ENCODE data around the gene POLR3A.

POLR3A gene

GRCh38 chr10:77943121-77943901 lies 86.0 kb downstream of the POLR3A start:
- no peak for DNase-seq (ENCODE audit: low spot score)

- DNase-seq (ENCODE audit: low spot score) = no peak
Observed at GRCh38 chr10:77941790-77942189, 87.5 kb downstream of the POLR3A start.

- no peak for DNase-seq (ENCODE audit: low spot score)
Observed at GRCh38 chr10:77940627-77941026, 88.7 kb downstream of the POLR3A start.

GRCh38 chr10:77940225-77940624 lies 89.1 kb downstream of the POLR3A start:
- DNase-seq (ENCODE audit: low spot score) = no peak

- no peak for DNase-seq (ENCODE audit: low spot score)
Observed at GRCh38 chr10:77939561-77940001, 89.7 kb downstream of the POLR3A start.

- DNase-seq (ENCODE audit: low spot score) = no peak
Observed at GRCh38 chr10:77936697-77937567, 92.4 kb downstream of the POLR3A start.

GRCh38 chr10:77932016-77932715 lies 97.1 kb downstream of the POLR3A start:
- no peak for DNase-seq (ENCODE audit: low spot score)

- DNase-seq (ENCODE audit: low spot score) = no peak
Observed at GRCh38 chr10:77927402-77928246, 101.7 kb downstream of the POLR3A start.

GRCh38 chr10:77926566-77927401 lies 102.5 kb downstream of the POLR3A start, which contains the start of gene DLG5:
DLG5 (minus strand) TSS chr10:77926755; CDS start chr10:77926520, 235 bp downstream.
- DNase-seq (ENCODE audit: low spot score) = no peak

GRCh38 chr10:77925795-77926565 lies 103.3 kb downstream of the POLR3A start:
- DNase-seq (ENCODE audit: low spot score) = no peak

- DNase-seq (ENCODE audit: low spot score) = no peak
Observed at GRCh38 chr10:77925410-77925794, 103.9 kb downstream of the POLR3A start.

GRCh38 chr10:77922566-77923179 lies 106.6 kb downstream of the POLR3A start:
- DNase-seq (ENCODE audit: low spot score) = no peak

- no peak for DNase-seq (ENCODE audit: low spot score)
Observed at GRCh38 chr10:77922055-77922454, 107.3 kb downstream of the POLR3A start.

- no peak for DNase-seq (ENCODE audit: low spot score)
Observed at GRCh38 chr10:77921395-77921794, 107.9 kb downstream of the POLR3A start.

- DNase-seq (ENCODE audit: low spot score) = no peak
Observed at GRCh38 chr10:77920495-77920894, 108.8 kb downstream of the POLR3A start.

GRCh38 chr10:77919713-77920108 lies 109.6 kb downstream of the POLR3A start:
- DNase-seq (ENCODE audit: low spot score) = no peak
